Neural progenitor cell (in vitro differentiated cells): Measurements from ENCODE around the gene GOLGA5. TPM values are rescaled to one million over a fixed set of nuclear protein-coding genes. Genes with fewer than 3 reads are reported as not detected.

Experiments used
- DNase-seq: peaks from one replicate; pipeline ENCODE4 v3.0.0-alpha.2; 2016; ENCODE audit warnings: low spot score
- H2AFZ ChIP-seq: fragments of 200-600 bp; sonication (generic); replicated peaks from 2 replicates; pipeline ENCODE4 v1.6.1; 2016; ENCODE audit warnings: antibody characterized with exemption
- H3F3A ChIP-seq: fragments of 200-600 bp; sonication (generic); 2 replicates; pipeline ENCODE4 v1.6.1; 2016; ENCODE audit warnings: antibody characterized with exemption, low read depth
- H3K27ac ChIP-seq: fragments of 200-600 bp; sonication (generic); 2 replicates; pipeline ENCODE4 v1.5.1; 2016; ENCODE audit warnings: mild to moderate bottlenecking
- H3K27me3 ChIP-seq: fragments of 200-600 bp; sonication (generic); 2 replicates; pipeline ENCODE4 v1.6.1; 2016; ENCODE audit warnings: mild to moderate bottlenecking, moderate library complexity
- H3K36me3 ChIP-seq: fragments of 200-600 bp; sonication (generic); 2 replicates; pipeline ENCODE4 v1.5.1; 2016
- H3K4me1 ChIP-seq: fragments of 200-600 bp; sonication (generic); 2 replicates; pipeline ENCODE4 v1.6.1; 2016; ENCODE audit warnings: mixed run types
- H3K4me2 ChIP-seq: fragments of 200-600 bp; sonication (generic); 2 replicates; pipeline ENCODE4 v1.6.1; 2016
- H3K4me3 ChIP-seq: fragments of 200-600 bp; sonication (generic); 2 replicates; pipeline ENCODE4 v1.5.1; 2016
- H3K79me2 ChIP-seq: fragments of 200-600 bp; sonication (generic); 2 replicates; pipeline ENCODE4 v1.6.1; 2016; ENCODE audit warnings: low read depth
- H3K9ac ChIP-seq: fragments of 200-600 bp; sonication (generic); 2 replicates; pipeline ENCODE4 v1.6.1; 2016
- H3K9me3 ChIP-seq: fragments of 200-600 bp; sonication (generic); 2 replicates; pipeline ENCODE4 v1.5.1; 2016; ENCODE audit warnings: low read depth
- H4K20me1 ChIP-seq: fragments of 200-600 bp; sonication (generic); 2 replicates; pipeline ENCODE4 v1.6.1; 2016; ENCODE audit warnings: low read depth
- H3K27ac Mint-ChIP-seq: 3 replicates; pipeline ENCODE4 v1.8.0; 2021; ENCODE audit warnings: mixed read lengths
- H3K27me3 Mint-ChIP-seq: 2 replicates; pipeline ENCODE4 v1.8.0; 2022; ENCODE audit warnings: low read depth, mild to moderate bottlenecking, inconsistent platforms, moderate library complexity, mixed read lengths; ENCODE audit not compliant: insufficient read depth
- H3K36me3 Mint-ChIP-seq: 3 replicates; pipeline ENCODE4 v1.8.0; 2021; ENCODE audit warnings: mixed read lengths
- H3K4me1 Mint-ChIP-seq: 3 replicates; pipeline ENCODE4 v1.8.0; 2021; ENCODE audit warnings: mixed read lengths
- H3K4me3 Mint-ChIP-seq: 3 replicates; pipeline ENCODE4 v1.8.0; 2021; ENCODE audit warnings: mild to moderate bottlenecking, moderate library complexity, mixed read lengths
- H3K9me3 Mint-ChIP-seq: 3 replicates; pipeline ENCODE4 v1.8.0; 2020; ENCODE audit warnings: mixed read lengths
- EZH2 ChIP-seq: fragments of 200-600 bp; sonication (generic); IDR thresholded peaks from 2 replicates; pipeline ENCODE4 v1.6.1; 2017; ENCODE audit warnings: antibody characterized with exemption, mild to moderate bottlenecking, moderate library complexity
- EZH2phosphoT487 ChIP-seq: fragments of 200-600 bp; sonication (generic); IDR thresholded peaks from 2 replicates; pipeline ENCODE4 v1.6.1; 2017; ENCODE audit warnings: antibody characterized with exemption
- total RNA-seq: library from RNA; depleted of rRNA; stranded (reverse); fragments of >200 nt; gene quantifications from 2 replicates; pipeline ENCODE4 v1.2.3, GENCODE V29; 2015; ENCODE audit warnings: low replicate concordance
- TF ChIP-seq, protein P1 (sequence below): fragments of 200-600 bp; sonication (generic); IDR thresholded peaks from 2 replicates; pipeline ENCODE4 v1.5.1; 2017; ENCODE audit warnings: antibody characterized with exemption, mild to moderate bottlenecking

GOLGA5 gene, protein sequence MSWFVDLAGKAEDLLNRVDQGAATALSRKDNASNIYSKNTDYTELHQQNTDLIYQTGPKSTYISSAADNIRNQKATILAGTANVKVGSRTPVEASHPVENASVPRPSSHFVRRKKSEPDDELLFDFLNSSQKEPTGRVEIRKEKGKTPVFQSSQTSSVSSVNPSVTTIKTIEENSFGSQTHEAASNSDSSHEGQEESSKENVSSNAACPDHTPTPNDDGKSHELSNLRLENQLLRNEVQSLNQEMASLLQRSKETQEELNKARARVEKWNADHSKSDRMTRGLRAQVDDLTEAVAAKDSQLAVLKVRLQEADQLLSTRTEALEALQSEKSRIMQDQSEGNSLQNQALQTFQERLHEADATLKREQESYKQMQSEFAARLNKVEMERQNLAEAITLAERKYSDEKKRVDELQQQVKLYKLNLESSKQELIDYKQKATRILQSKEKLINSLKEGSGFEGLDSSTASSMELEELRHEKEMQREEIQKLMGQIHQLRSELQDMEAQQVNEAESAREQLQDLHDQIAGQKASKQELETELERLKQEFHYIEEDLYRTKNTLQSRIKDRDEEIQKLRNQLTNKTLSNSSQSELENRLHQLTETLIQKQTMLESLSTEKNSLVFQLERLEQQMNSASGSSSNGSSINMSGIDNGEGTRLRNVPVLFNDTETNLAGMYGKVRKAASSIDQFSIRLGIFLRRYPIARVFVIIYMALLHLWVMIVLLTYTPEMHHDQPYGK
- total RNA-seq, result 28.3 and 34.2 TPM in 2 replicates

DNA sequence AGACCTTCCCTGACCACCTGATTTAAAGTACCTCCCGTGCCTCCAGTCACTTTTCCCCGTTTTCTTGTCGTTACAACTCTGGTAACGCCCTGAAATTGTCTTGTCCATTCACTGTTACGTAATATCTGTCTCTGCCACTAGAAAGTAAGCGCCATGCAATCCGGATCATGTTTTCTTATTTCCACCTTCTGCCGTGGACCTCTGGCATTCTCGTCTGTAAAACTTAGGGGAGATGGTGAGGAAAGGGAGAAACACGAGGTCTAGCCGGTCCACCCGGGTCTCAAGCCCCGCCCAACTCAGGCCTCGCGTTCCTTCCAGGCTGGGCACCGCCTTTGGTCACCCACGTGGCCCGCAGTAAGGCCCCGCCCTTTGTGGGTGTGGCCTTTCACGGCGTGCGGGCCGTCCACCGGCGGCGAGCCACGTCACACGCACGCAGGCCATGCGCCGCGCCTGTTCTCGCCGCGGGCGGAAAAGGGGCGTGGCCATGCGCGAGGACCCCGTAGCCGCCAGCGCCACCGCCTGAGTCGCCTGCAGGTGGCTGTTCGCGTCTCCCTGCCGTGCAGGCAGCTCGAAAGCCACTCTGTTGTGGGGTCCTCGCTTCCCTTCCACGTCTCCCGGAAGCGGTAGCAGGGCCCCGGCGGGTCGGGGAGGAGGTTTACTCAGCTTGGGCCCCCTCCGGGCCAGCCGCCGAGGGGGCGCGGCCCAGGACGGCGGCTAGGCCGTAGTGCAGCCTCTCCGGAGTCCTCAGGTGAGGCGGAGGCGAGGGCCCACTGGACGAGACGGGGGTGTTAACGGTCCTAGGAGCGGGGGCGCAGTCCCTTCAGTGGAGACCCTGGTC, at the start of gene GOLGA5:
TSS of gene GOLGA5 (plus strand) at position 597 of the 838 bp plus-strand sequence. CDS start 3,133 bp downstream, outside the sequence.
- Histone ChIP-seq H2AFZ (peak within 1 kb of the TSS; percentile 90), H3K4me2 (peak within 1 kb of the TSS; percentile 94), H3K79me2 (peaks cover 23% of the 10 kb centered on the region), H4K20me1 (no peaks in the 10 kb centered on the region), H3K9ac (peak within 1 kb of the TSS; percentile 95), H3F3A (peaks cover 5% of the 10 kb centered on the region), H3K27ac (peak within 1 kb of the TSS; percentile 76), H3K4me1 (peaks cover 6% of the 10 kb centered on the region), H3K9me3 (no peaks in the 10 kb centered on the region), H3K27me3 (no peaks in the 10 kb centered on the region), H3K36me3 (no peaks in the 10 kb centered on the region), H3K4me3 (peak within 1 kb of the TSS; percentile 91)
- Mint-ChIP-seq H3K4me1 (peaks cover 27% of the 10 kb centered on the region), H3K9me3 (peaks cover 15% of the 10 kb centered on the region), H3K36me3 (peaks cover 5% of the 10 kb centered on the region), H3K4me3 (peak within 1 kb of the TSS; percentile 99), H3K27ac (peak within 1 kb of the TSS; percentile 86), H3K27me3 (peaks cover 2% of the 10 kb centered on the region)
- DNase-seq, result peak; percentile 97
- TF ChIP-seq EZH2phosphoT487, result no peak
- TF ChIP-seq, protein P1, sequence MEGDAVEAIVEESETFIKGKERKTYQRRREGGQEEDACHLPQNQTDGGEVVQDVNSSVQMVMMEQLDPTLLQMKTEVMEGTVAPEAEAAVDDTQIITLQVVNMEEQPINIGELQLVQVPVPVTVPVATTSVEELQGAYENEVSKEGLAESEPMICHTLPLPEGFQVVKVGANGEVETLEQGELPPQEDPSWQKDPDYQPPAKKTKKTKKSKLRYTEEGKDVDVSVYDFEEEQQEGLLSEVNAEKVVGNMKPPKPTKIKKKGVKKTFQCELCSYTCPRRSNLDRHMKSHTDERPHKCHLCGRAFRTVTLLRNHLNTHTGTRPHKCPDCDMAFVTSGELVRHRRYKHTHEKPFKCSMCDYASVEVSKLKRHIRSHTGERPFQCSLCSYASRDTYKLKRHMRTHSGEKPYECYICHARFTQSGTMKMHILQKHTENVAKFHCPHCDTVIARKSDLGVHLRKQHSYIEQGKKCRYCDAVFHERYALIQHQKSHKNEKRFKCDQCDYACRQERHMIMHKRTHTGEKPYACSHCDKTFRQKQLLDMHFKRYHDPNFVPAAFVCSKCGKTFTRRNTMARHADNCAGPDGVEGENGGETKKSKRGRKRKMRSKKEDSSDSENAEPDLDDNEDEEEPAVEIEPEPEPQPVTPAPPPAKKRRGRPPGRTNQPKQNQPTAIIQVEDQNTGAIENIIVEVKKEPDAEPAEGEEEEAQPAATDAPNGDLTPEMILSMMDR, result no peak
- no peak for TF ChIP-seq EZH2

DNA sequence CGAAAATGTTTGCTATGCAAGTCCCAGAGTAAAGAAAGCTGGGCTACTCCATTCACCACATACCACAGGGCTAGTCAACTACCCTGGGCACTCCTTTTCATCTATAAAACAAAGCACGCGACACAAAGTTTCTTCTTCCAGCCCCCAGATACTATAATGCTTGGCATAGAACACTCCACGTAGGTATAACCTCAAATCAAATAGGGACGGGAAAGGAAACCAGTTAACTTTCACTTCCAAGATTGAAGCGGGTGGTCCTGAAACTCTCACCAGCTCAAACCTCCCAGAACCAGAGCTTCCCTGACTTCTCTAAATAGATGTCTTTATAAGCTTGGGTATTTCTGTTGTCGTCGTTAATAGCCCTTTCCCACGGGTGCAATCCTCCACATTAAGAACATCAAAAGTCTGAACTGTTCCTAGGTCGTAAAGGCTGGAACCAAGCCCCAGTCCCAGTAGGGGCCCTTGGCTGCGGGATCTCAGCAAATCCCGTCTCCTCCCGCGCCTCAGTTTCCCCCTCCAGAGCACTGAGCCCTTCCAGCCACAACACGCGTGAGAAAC, 46.3 kb upstream of the GOLGA5 start:
- peaks cover 29% of the 10 kb centered on the region for H3K4me1 Mint-ChIP-seq
- Histone ChIP-seq H2AFZ (peak overlapping the region; percentile 59), H4K20me1 (no peaks in the 10 kb centered on the region), H3K36me3 (no peaks in the 10 kb centered on the region), H3K79me2 (peaks cover 48% of the 10 kb centered on the region), H3F3A (no peaks in the 10 kb centered on the region), H3K27me3 (no peaks in the 10 kb centered on the region), H3K4me2 (peak overlapping the region; percentile 79), H3K4me1 (peaks cover 9% of the 10 kb centered on the region), H3K27ac (no peak overlapping the region), H3K4me3 (peak overlapping the region; percentile 63), H3K9ac (peak overlapping the region; percentile 30), H3K9me3 (no peaks in the 10 kb centered on the region)
- TF ChIP-seq, protein P1, result no peak
- no peak for TF ChIP-seq EZH2phosphoT487
- TF ChIP-seq EZH2, result no peak
- H3K27ac Mint-ChIP-seq, result peak overlapping the region; percentile 57
- H3K9me3 Mint-ChIP-seq, result peaks cover 2% of the 10 kb centered on the region
- peak overlapping the region; percentile 94 for H3K4me3 Mint-ChIP-seq
- peaks cover 15% of the 10 kb centered on the region for H3K36me3 Mint-ChIP-seq
- H3K27me3 Mint-ChIP-seq, result peaks cover 10% of the 10 kb centered on the region
- DNase-seq, result peak; percentile 55
